Heart right ventricle (tissue), 16 donors: ENCODE data around the gene AUTS2. TPM values are rescaled to one million over a fixed set of nuclear protein-coding genes. Genes with fewer than 3 reads are reported as not detected.

Experiments
- ATAC-seq, 8 donors: fragments of 200-7000 bp; cut with Tn5 transposase; one replicate each; pipeline ENCODE4 v1.9.1; 2020; ENCODE audit warnings: mild to moderate bottlenecking in 8 of 8, moderate library complexity in 8 of 8, moderate number of reproducible peaks in 1 of 8
- DNase-seq, 2 donors: peaks; one replicate each; pipeline ENCODE4 v3.0.0-alpha.2; 2020
- H3K27ac ChIP-seq, 10 donors: fragments of 200-600 bp; sonication (generic) in 2 of 10; one replicate each; pipeline versions ENCODE4 v1.5.0 to v1.8.0; 2020 to 2022; ENCODE audit warnings: mild to moderate bottlenecking in 3 of 10
- H3K27me3 ChIP-seq, 7 donors: fragments of 200-600 bp; one replicate each; pipeline ENCODE4 v1.8.0; 2021 to 2022; ENCODE audit warnings: mild to moderate bottlenecking in 2 of 7
- H3K36me3 ChIP-seq, 9 donors: fragments of 200-600 bp; sonication (generic) in 1 of 9; one replicate each; pipeline versions ENCODE4 v1.5.0 to v1.8.0; 2020 to 2022; ENCODE audit warnings: mild to moderate bottlenecking in 2 of 9
- H3K4me1 ChIP-seq, 9 donors: fragments of 200-600 bp; sonication (generic) in 1 of 9; one replicate each; pipeline versions ENCODE4 v1.5.0 to v1.8.0; 2020 to 2022; ENCODE audit warnings: mild to moderate bottlenecking in 4 of 9
- H3K4me3 ChIP-seq, 10 donors: fragments of 200-600 bp; sonication (generic) in 2 of 10; one replicate each; pipeline versions ENCODE4 v1.5.0 to v1.8.0; 2020 to 2022; ENCODE audit warnings: mild to moderate bottlenecking in 7 of 10, moderate library complexity in 2 of 10
- H3K9me3 ChIP-seq, 11 donors: fragments of 200-600 bp in 10 of 11; sonication (generic) in 2 of 11; one replicate each; pipeline versions ENCODE4 v1.5.0 to v1.8.0; 2013 to 2022; ENCODE audit warnings: mild to moderate bottlenecking in 2 of 11, control low read depth in 1 of 11, moderate library complexity in 1 of 11
- CTCF ChIP-seq, 9 donors: fragments of 200-600 bp; sonication (generic) in 2 of 9; IDR thresholded peaks; one replicate each; pipeline versions ENCODE4 v1.5.0 to v1.8.0; 2021 to 2022; ENCODE audit warnings: antibody characterized with exemption in 9 of 9, mild to moderate bottlenecking in 5 of 9, moderate library complexity in 1 of 9
- WGBS, 2 donors: extraction: QIAGEN DNeasy Blood & Tissue Kit; methylation state at CpG; one replicate each; pipeline ENCODE4 v1.1.7; 2013; ENCODE audit warnings: inconsistent platforms in 1 of 2; 5-methylcytosine and 5-hydroxymethylcytosine counted together
- intact Hi-C, 10 donors: fragments of 100-400 bp; cut with DNase I; formaldehyde crosslinking; loops; one replicate each; pipeline versions ENCODE4 v1.11.1 to v1.14.2; 2022
- polyA plus RNA-seq, 2 donors: library from polyadenylated mRNA; stranded (reverse); fragments of 200-250 nt; gene quantifications; one replicate each; pipeline ENCODE4 v1.2.3, GENCODE V29; 2013
- total RNA-seq, 10 donors: library from RNA; stranded (reverse); fragmentation: NEBNext Ultra II Directional in 3 of 10; extraction: Animal tissue kit (Norgen Biotek cat#: 25700) in 3 of 10; gene quantifications; one replicate each; pipeline versions ENCODE4 v1.2.1 to v1.2.4, GENCODE V29; 2021 to 2023
- donor health status: Arrhythmogenic right ventricular cardiomyopathy.
- donor health status: ischemic (EF 13 %, LVEDD 7.1; RV severe dilation, severe dysfunction).
- donor health status: healthy with polysubstance abuse.
- donor health status: DM: no; HTN: yes; CAD: no.
- donor health status: DM: no; HTN: no; CAD: no.
- donor health status: ischemic (EF 25% LVEDD 6.9; RV normal size, moderate dysfunction).
- donor health status: ischemic (EF 25% LVEDD 5.7; RV mildly dilated, moderate dysfunction).
- donor health status: healthy.
- donor health status: DM: yes; HTN: yes; CAD: no.
- donor health status: Ischemic cardiomyopathy.
- donor health status: ischemic (EF 35%, LVEDD 5.7; RV mildly dilated, moderate dysfunction).
- donor health status: nonischemic (EF 11% LVEDD 7.7; RV severe dilation, severe dysfunction).
- donor health status: DM: yes; HTN: yes; CAD: no.
- donor health status: PGD.
- donor health status: ischemic (EF 29% LVEDD 5.4; RV normal size, mild dysfunction).
- donor health status: nonischemic (EF 23%, LVEDD 6.1; RV moderate dilation, normal function).

AUTS2 gene
- total and polyA plus RNA-seq, 12 donors = 1.6 to 11.2 (median 7.3) TPM

GRCh38 chr7:70775570-70776156 lies 1177.4 kb downstream of the AUTS2 start:
- no peak for TF ChIP-seq CTCF (IDR thresholded peaks at IDR 0.05)
- DNase-seq (no peak), ATAC-seq (no peak)
- Histone ChIP-seq H3K4me3 (no peak overlapping the region), H3K36me3 (peaks cover 0 to 78% (median 0%) of the 10 kb centered on the region in 9 donors), H3K9me3 (no peaks in the 10 kb centered on the region), H3K27me3 (no peaks in the 10 kb centered on the region), H3K27ac (no peak overlapping the region), H3K4me1 (no peaks in the 10 kb centered on the region)
- WGBS, 2 donors = 66 to 69% methylated on average over 4 of the region's 4 CpGs
- intact Hi-C loops = no loop called here

GRCh38 chr7:70776627-70777101 lies 1178.4 kb downstream of the AUTS2 start:
- Histone ChIP-seq H3K27me3 (no peaks in the 10 kb centered on the region), H3K9me3 (no peaks in the 10 kb centered on the region), H3K36me3 (peaks cover 0 to 77% (median 0%) of the 10 kb centered on the region in 9 donors), H3K4me1 (no peaks in the 10 kb centered on the region), H3K4me3 (no peak overlapping the region), H3K27ac (no peak overlapping the region)
- intact Hi-C loops = no loop called here
- no peak for TF ChIP-seq CTCF (IDR thresholded peaks at IDR 0.05)
- WGBS, 2 donors = 78 to 82% methylated on average over 7 of the region's 7 CpGs
- no peak for ATAC-seq
- DNase-seq = no peak

- peaks cover 0 to 77% (median 4%) of the 10 kb centered on the region in 9 donors for H3K36me3 ChIP-seq
- TF ChIP-seq CTCF (IDR thresholded peaks at IDR 0.05) = no peak
- no peak overlapping the region for H3K4me3 ChIP-seq
- no peak for DNase-seq
- no peaks in the 10 kb centered on the region for H3K27me3 ChIP-seq
- intact Hi-C loops = no loop called here
- H3K9me3 ChIP-seq = no peaks in the 10 kb centered on the region
- no peaks in the 10 kb centered on the region for H3K4me1 ChIP-seq
- H3K27ac ChIP-seq = no peak overlapping the region
- ATAC-seq = no peak
Observed at GRCh38 chr7:70777251-70777650, 1179.0 kb downstream of the AUTS2 start.

- Histone ChIP-seq H3K4me1 (no peaks in the 10 kb centered on the region), H3K27ac (no peak overlapping the region), H3K27me3 (no peaks in the 10 kb centered on the region), H3K36me3 (peaks cover 0 to 80% (median 5%) of the 10 kb centered on the region in 9 donors), H3K9me3 (no peaks in the 10 kb centered on the region), H3K4me3 (no peak overlapping the region)
- DNase-seq (no peak), ATAC-seq (no peak)
- intact Hi-C loops = no loop called here
- TF ChIP-seq CTCF (IDR thresholded peaks at IDR 0.05) = no peak
- WGBS, 2 donors = 93 to 94% methylated on average over 3 of the region's 3 CpGs
Observed at GRCh38 chr7:70778585-70778984, 1180.3 kb downstream of the AUTS2 start.
